ENCODE data around the gene OSBPL9. TPM values are rescaled to one million over a fixed set of nuclear protein-coding genes. Genes with fewer than 3 reads are reported as not detected.

The OSBPL9 gene
- total and polyA plus RNA-seq, 9 of the 15 experiments (the other 6 are each of a cell fraction or from before 2014, with no cell fraction given), result 43.9 to 217 (median 170) TPM

DNA sequence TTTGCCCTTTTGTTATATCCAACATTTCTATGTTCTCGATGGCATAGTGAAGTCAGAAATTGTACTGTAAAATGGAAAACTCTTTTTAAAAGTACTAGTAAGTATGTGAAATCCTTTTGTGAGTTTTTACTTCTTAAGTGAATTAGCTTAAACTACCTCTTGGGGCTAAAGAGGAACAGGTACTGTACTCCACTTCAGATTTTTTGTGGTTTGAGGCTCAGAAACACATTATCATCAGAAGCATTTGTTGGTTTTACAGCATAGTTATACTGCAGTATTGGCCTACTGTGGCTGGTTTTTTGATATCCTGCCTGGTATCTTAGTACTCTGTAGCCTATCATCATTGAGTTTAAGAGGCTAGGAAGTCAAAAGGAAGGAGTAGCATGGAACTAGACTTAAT lies 144.5 kb downstream of the OSBPL9 start (continued):
- TF ChIP-seq, protein P1, sequence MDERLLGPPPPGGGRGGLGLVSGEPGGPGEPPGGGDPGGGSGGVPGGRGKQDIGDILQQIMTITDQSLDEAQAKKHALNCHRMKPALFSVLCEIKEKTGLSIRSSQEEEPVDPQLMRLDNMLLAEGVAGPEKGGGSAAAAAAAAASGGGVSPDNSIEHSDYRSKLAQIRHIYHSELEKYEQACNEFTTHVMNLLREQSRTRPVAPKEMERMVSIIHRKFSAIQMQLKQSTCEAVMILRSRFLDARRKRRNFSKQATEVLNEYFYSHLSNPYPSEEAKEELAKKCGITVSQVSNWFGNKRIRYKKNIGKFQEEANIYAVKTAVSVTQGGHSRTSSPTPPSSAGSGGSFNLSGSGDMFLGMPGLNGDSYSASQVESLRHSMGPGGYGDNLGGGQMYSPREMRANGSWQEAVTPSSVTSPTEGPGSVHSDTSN (CRISPR knock-in tag; IDR thresholded peaks at IDR 0.05; ENCODE audit: low read depth), result no peak
- TF ChIP-seq, protein P1 (tag; conservative IDR thresholded peaks at IDR 0.05; ENCODE audit: low read depth), result no peak
- TF ChIP-seq EZH2 (IDR thresholded peaks at IDR 0.05; ENCODE audit: borderline replicate concordance, low read depth, low read length) (no peak), TBP (optimal IDR thresholded peaks at IDR 0.05; ENCODE audit: low read depth, low read length) (no peak), SAFB2 (IDR thresholded peaks at IDR 0.05; ENCODE audit: borderline replicate concordance, low read depth, low read length, severe bottlenecking) (no peak), POU5F1 (IDR thresholded peaks at IDR 0.05; ENCODE audit: borderline replicate concordance, low read depth, low read length, partially characterized antibody) (no peak), CHD4 (IDR thresholded peaks at IDR 0.05; ENCODE audit: insufficient read depth, insufficient replicate concordance, low read depth, low read length, poor library complexity, severe bottlenecking) (no peak), HEY1 (CRISPR knock-in tag; IDR thresholded peaks at IDR 0.05; ENCODE audit: borderline replicate concordance) (no peak), SRSF3 (IDR thresholded peaks at IDR 0.05; ENCODE audit: insufficient read depth, low read length) (no peak), ZNF764 (CRISPR knock-in tag; IDR thresholded peaks at IDR 0.05; ENCODE audit: low read depth) (no peak), RBM17 (IDR thresholded peaks at IDR 0.05; ENCODE audit: borderline replicate concordance, low read depth, low read length) (no peak)
- TF ChIP-seq, protein P2, sequence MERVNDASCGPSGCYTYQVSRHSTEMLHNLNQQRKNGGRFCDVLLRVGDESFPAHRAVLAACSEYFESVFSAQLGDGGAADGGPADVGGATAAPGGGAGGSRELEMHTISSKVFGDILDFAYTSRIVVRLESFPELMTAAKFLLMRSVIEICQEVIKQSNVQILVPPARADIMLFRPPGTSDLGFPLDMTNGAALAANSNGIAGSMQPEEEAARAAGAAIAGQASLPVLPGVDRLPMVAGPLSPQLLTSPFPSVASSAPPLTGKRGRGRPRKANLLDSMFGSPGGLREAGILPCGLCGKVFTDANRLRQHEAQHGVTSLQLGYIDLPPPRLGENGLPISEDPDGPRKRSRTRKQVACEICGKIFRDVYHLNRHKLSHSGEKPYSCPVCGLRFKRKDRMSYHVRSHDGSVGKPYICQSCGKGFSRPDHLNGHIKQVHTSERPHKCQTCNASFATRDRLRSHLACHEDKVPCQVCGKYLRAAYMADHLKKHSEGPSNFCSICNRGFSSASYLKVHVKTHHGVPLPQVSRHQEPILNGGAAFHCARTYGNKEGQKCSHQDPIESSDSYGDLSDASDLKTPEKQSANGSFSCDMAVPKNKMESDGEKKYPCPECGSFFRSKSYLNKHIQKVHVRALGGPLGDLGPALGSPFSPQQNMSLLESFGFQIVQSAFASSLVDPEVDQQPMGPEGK (CRISPR knock-in tag; IDR thresholded peaks at IDR 0.05; ENCODE audit: borderline replicate concordance), result no peak
- TF ChIP-seq, protein P3, sequence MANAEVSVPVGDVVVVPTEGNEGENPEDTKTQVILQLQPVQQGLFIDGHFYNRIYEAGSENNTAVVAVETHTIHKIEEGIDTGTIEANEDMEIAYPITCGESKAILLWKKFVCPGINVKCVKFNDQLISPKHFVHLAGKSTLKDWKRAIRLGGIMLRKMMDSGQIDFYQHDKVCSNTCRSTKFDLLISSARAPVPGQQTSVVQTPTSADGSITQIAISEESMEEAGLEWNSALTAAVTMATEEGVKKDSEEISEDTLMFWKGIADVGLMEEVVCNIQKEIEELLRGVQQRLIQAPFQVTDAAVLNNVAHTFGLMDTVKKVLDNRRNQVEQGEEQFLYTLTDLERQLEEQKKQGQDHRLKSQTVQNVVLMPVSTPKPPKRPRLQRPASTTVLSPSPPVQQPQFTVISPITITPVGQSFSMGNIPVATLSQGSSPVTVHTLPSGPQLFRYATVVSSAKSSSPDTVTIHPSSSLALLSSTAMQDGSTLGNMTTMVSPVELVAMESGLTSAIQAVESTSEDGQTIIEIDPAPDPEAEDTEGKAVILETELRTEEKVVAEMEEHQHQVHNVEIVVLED (CRISPR knock-in tag; IDR thresholded peaks at IDR 0.05), result no peak
